ENCODE results near the gene CCT3.
"Not testable (repeated sequence)": the region's sequence is repeated elsewhere in the genome, so short reads cannot be mapped to it uniquely, and the experiment has no call there.

Gene CCT3

DNA sequence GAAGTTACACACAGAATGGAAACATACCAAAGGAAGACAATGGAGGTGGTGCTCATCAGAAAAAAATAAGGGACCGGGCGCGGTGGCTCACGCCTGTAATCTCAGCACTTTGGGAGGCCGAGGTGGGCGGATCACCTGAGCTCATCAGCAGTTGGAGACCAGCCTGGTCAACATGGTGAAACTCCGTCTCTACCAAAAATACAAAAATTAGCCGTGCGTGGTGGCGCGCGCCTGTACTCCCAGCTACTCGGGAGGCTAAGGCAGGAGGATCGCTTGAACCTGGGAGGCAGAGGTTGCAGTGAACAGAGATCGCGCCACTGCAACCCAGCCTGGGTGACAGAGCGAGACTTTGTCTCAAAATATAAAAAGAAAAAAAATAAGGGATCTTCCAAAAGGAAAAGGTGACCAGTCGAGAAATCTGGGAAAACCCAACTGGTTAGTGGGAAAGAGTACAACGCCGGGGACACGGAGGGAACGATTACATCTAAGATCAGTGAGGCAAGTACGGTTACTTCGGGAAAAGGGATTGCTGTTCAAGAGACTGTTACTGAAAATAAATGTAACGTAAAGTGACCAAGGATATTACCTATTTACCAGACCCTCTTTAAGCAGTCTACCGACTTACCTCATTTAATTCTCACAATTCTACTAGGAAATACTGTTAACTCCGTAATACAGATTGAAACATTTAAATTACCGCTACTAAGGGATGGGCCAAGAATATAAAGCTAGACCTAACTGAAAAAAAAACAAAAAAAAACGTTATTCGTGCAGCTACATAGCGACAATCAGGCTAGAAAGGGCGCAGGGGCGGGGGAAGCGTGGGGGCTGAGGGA lies 822 bp downstream of the CCT3 start:
- no peak for DNase-seq (ENCODE audit: low read depth, low spot score)

- no peak for DNase-seq (ENCODE audit: low read depth, low spot score)
Observed at GRCh38 chr1:156336242-156336641, 1.9 kb downstream of the CCT3 start.

DNA sequence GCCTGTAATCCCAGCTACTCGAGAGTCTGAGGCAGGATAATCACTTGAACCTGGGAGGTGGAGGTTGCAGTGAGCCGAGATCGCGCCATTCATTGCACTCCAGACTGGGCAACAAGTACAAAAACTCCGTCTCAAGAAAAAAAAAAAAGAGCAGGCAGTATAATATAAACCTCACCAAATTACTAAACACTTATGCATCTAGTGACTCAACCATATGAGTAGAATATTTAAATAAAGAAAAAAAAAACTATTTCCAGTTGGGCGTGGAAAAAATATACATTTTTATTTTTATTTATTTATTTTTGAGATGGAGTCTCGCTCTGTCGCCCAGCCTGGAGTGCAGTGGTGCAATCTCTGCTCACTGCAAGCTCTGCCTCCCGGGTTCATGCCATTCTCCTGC lies 14.9 kb downstream of the CCT3 start:
- not testable (repeated sequence) for DNase-seq (ENCODE audit: low read depth, low spot score)

DNA sequence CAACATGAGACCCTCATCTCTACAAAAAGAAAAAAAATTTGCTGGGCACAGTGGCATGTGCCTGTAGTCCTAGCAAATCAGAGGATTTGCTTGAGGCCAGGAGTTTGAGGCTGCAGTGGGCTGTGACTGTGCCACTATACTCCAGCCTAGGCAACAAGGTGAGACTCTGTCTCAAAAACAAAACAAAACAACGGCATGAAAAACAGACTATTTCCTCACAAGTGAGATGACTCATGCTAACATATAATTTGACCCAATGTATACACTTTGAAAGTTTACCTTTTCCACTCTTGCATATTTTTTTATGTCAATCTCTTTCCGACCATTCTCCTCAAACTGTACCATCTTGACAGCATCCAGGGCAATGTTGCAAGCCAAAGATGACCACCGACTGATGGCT lies 17.5 kb downstream of the CCT3 start:
- no peak for DNase-seq (ENCODE audit: low read depth, low spot score)

DNA sequence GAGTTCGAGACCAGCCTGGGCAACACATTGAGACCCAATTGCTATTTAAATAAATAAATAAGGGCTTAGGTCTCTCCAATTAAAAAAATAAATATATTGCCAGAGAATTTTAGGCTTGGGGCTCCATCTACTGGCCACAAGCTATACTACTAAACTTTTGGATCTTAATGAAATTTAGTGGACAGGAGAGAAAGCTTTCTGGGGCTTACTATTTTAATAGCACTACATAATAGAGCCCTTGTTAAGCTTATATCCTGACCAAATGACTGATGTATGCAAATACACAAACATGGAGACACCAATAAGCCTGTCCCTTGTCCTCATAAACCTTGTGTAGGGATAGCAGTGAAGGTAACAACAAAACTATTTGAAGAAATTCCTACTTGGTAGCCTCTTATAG lies 18.4 kb downstream of the CCT3 start:
- no peak for DNase-seq (ENCODE audit: low read depth, low spot score)

GRCh38 chr1:156316909-156317308 lies 21.2 kb downstream of the CCT3 start:
- no peak for DNase-seq (ENCODE audit: low read depth, low spot score)

- no peak for DNase-seq (ENCODE audit: low read depth, low spot score)
Observed at GRCh38 chr1:156310962-156311361, 27.1 kb downstream of the CCT3 start.

GRCh38 chr1:156308078-156308477 lies 30.0 kb downstream of the CCT3 start:
- DNase-seq (ENCODE audit: low read depth, low spot score) = no peak

DNA sequence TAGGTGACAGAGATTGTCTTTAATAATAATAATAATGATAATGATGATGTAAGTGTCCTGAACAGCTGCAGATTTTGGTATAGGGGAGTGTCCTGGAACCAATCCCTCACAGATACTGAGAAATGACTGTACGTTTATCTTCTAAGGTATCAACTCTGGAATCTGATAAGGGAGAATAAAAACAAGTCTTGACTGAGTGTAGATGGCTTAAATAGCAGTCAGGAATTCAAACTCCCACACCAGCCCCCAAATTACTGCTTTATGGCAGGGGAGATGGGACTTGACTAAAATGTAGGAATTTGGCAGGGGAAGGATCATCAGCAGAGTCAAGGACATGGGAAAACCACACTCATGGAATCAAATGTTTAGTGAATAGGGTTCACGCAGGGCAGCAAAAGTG lies 32.9 kb downstream of the CCT3 start:
- no peak for DNase-seq (ENCODE audit: low read depth, low spot score)

GRCh38 chr1:156303241-156303640 lies 34.9 kb downstream of the CCT3 start:
- no peak for DNase-seq (ENCODE audit: low read depth, low spot score)

DNA sequence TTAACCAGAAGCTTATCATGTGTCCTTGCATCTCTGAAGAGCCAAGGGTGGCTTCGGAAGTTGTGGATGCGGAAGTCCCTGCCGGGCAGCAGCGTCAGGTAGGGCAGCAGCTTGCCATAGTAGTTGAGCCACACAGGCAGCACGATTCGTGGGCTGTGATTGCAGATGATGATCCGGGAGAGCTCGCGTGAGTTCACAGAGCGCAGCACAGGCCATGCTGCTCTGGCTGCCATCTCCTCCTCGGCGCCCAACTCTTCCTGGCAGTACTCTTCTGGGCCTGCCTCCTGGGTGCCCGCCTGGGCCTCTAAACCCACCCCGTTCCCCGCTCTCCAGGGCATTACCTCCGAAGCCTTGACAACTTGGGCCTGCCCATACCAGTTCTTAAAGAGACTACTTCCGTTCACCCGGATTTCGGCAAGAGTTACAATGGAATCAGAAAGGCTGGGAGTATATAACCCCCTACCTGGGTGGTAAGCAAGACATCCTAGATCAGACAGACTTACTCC lies 39.2 kb downstream of the CCT3 start, which contains the start of gene VHLL:
Gene VHLL (minus strand): TSS at position 456 of the 506 bp plus-strand sequence. CDS start 118 bp downstream, at position 338.
- DNase-seq (ENCODE audit: low read depth, low spot score) = no peak

GRCh38 chr1:156295391-156295947 lies 42.6 kb downstream of the CCT3 start, which contains the start of gene GLMP:
Gene GLMP, minus strand, starts transcription at chr1:156295679. Its CDS starts 34 bp downstream, at chr1:156295645.
- peak; percentile 25 for DNase-seq (ENCODE audit: low read depth, low spot score)

DNA sequence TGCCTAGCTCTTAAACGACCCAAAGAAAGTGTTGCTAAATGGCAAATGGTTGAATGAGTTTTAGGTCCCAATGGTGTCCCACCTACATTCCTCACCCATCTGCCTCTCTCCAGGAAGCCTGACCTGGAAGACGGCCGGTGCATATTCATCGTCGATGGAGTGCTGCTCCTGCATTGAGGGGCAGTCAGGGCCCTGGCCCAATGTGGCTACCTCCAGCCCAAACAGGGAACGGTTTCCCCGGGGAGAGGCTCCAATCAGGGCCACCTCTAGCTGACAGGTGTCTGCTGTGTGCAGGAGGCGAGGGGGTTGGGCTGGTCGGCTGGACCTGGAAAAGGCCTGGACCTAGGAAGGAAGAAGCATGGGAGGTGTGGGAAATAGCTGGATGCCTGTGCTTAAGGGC lies 44.2 kb downstream of the CCT3 start:
- DNase-seq (ENCODE audit: low read depth, low spot score) = no peak

DNA sequence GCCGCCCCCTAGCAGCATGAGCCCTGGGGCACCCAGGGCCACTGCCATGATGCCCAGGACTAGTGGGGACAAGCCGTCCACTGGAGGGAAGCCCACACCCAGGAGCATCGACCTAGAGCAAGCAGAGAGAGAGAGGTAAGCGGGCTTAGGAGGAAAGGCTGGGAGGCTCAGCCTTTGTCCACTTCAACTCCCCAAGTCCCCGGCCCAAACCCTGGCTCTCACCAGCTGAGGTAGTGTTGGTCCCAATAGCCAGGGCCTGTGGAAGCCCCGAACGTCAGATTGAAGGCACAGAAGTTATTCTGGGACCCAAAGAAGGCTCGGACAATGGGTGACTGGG lies 45.0 kb downstream of the CCT3 start:
- DNase-seq (ENCODE audit: low read depth, low spot score) = no peak

- no peak for DNase-seq (ENCODE audit: low read depth, low spot score)
Observed at GRCh38 chr1:156291226-156292061, 46.6 kb downstream of the CCT3 start.

GRCh38 chr1:156289857-156290256 lies 48.2 kb downstream of the CCT3 start:
- DNase-seq (ENCODE audit: low read depth, low spot score) = no peak

DNA sequence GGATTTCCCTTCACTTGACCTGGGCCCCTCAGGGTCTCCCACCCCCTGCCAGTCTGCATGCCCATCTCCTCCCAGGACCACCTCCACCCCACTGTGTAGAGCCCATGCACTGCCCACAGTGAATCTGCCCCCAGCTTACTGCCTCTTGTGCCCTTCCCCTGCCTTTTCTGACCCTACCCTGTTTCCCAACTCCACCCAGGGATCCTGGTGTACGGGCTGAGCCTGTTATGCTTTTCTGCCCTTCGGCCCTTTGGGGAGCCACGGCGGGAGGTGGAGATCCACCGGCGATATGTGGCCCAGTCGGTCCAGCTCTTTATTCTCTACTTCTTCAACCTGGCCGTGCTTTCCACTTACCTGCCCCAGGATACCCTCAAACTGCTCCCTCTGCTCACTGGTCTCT lies 52.0 kb downstream of the CCT3 start:
- DNase-seq (ENCODE audit: low read depth, low spot score) = no peak

GRCh38 chr1:156285437-156285836 lies 52.7 kb downstream of the CCT3 start:
- DNase-seq (ENCODE audit: low read depth, low spot score) = no peak

GRCh38 chr1:156284757-156285156 lies 53.3 kb downstream of the CCT3 start:
- no peak for DNase-seq (ENCODE audit: low read depth, low spot score)

DNA sequence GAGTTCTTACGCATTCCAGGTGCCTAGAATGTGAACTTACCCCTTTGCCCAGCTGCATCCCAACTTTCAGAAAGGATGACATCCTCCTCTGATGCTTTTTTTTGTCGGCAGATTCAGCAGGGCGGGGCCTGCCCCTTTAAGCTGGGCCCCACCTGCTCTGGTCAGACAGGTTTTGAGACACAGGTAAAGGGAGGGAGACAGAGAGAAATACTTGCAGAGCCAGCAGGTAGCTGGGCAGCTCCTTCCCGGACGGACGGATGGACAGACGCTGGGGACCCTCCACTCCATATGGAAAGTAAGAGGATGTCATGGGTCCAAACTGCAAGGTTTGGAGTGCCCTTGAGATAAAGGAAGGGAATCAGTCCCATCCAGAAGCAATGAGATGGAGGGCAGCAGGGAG lies 54.0 kb downstream of the CCT3 start, which contains the start of gene TMEM79:
Gene TMEM79 (plus strand): TSS at position 214 of the 400 bp plus-strand sequence. CDS start 902 bp downstream, outside the sequence.
- no peak for DNase-seq (ENCODE audit: low read depth, low spot score)

DNA sequence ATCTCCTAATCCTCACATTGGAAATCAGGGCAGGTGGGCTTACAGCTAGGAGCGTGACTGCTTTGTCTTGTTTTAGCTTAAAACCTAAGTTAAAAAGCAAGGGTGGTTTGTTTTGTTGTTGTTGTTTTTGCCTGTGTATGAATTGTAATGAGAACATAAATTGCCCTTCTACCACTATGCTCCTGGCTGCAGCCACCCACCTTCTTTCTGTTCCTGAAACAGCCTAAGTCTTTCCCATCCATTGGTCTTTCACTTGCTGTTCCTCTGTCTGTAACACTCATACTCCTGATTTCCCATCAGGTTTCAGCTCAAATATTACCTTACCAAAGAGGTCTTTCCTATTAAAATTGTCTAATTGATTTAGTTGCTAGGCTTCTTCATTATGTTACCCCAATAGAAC lies 54.6 kb downstream of the CCT3 start:
- no peak for DNase-seq (ENCODE audit: low read depth, low spot score)

All from activated CD4-positive, CD25-positive, alpha-beta regulatory T cell treated with anti-CD3 and anti-CD28 coated beads, Interleukin-2, amount 50 U/mL, for 16 hours (primary cell).